HepG2 (cell line): ENCODE data around the gene ANKZF1. TPM values are rescaled to one million over a fixed set of nuclear protein-coding genes. Genes with fewer than 3 reads are reported as not detected.

ENCODE experiments used
- ARID3A ChIP-seq: IDR thresholded peaks from 2 replicates; pipeline ENCODE4 v1.6.1; 2012; ENCODE audit warnings: low read depth, low read length, improper control_type of control experiment
- ARNT2 ChIP-seq: sonication (generic); formaldehyde crosslinking; IDR thresholded peaks from 2 replicates; pipeline ENCODE4 v1.8.0; 2022; ENCODE audit warnings: mild to moderate bottlenecking, low read depth, missing genetic modification reagents, moderate library complexity
- ELK4 ChIP-seq: sonication (generic); formaldehyde crosslinking; IDR thresholded peaks from 2 replicates; pipeline ENCODE4 v1.9.0; 2021; ENCODE audit warnings: missing genetic modification reagents, borderline replicate concordance
- FIP1L1 ChIP-seq: fragments of 200-400 bp; formaldehyde crosslinking; IDR thresholded peaks from 2 replicates; pipeline ENCODE4 v1.6.1; 2018; ENCODE audit warnings: low read depth, mild to moderate bottlenecking, low read length, moderate library complexity, borderline replicate concordance; ENCODE audit not compliant: insufficient read depth
- HNF1B ChIP-seq: sonication (generic); formaldehyde crosslinking; IDR thresholded peaks from 2 replicates; pipeline ENCODE4 v1.5.1; 2020; ENCODE audit warnings: mild to moderate bottlenecking, moderate library complexity, missing genetic modification reagents
- HNRNPLL ChIP-seq: fragments of 200-400 bp; formaldehyde crosslinking; IDR thresholded peaks from 2 replicates; pipeline ENCODE4 v1.6.1; 2017; ENCODE audit warnings: mild to moderate bottlenecking, low read depth, low read length; ENCODE audit not compliant: poor library complexity, severe bottlenecking
- HOXA5 ChIP-seq: sonication (generic); formaldehyde crosslinking; IDR thresholded peaks from 2 replicates; pipeline ENCODE4 v1.4.0; 2020; ENCODE audit warnings: missing genetic modification reagents
- KDM4B ChIP-seq: sonication (generic); formaldehyde crosslinking; IDR thresholded peaks from 2 replicates; pipeline ENCODE4 v1.4.0; 2020; ENCODE audit warnings: missing genetic modification reagents
- KLF11 ChIP-seq: IDR thresholded peaks from 2 replicates; pipeline ENCODE4 v1.6.1; 2016; ENCODE audit warnings: missing compliant biosample characterization
- MATR3 ChIP-seq: sonication (generic); formaldehyde crosslinking; IDR thresholded peaks from 2 replicates; pipeline ENCODE4 v1.4.0; 2020; ENCODE audit warnings: missing genetic modification reagents
- MAX ChIP-seq: IDR thresholded peaks from 2 replicates; pipeline ENCODE4 v1.6.1; 2012; ENCODE audit warnings: inconsistent platforms
- RARG ChIP-seq: sonication (generic); formaldehyde crosslinking; IDR thresholded peaks from 2 replicates; pipeline ENCODE4 v1.4.0; 2020; ENCODE audit warnings: low read depth, mild to moderate bottlenecking, missing genetic modification reagents
- SRSF4 ChIP-seq: fragments of 200-400 bp; formaldehyde crosslinking; IDR thresholded peaks from one replicate; pipeline ENCODE4 v1.6.1; 2018; ENCODE audit warnings: mild to moderate bottlenecking, low read depth, low read length, moderate library complexity; ENCODE audit not compliant: poor library complexity, severe bottlenecking
- TGIF2 ChIP-seq: IDR thresholded peaks from 2 replicates; pipeline ENCODE4 v1.6.1; 2016; ENCODE audit warnings: control low read depth, missing compliant biosample characterization
- TP53 ChIP-seq: sonication (generic); formaldehyde crosslinking; conservative IDR thresholded peaks from 2 replicates; pipeline ENCODE4 v1.4.0; 2020; ENCODE audit warnings: missing genetic modification reagents
- ZC3H13 ChIP-seq: sonication (generic); formaldehyde crosslinking; IDR thresholded peaks from 2 replicates; pipeline ENCODE4 v1.8.1; 2023; ENCODE audit warnings: mild to moderate bottlenecking, missing genetic modification reagents, moderate library complexity
- ZEB1 ChIP-seq: IDR thresholded peaks from 2 replicates; pipeline ENCODE4 v1.6.1; 2012; ENCODE audit warnings: mild to moderate bottlenecking, low read depth, inconsistent platforms; ENCODE audit not compliant: insufficient replicate concordance
- ZFY ChIP-seq: sonication (generic); formaldehyde crosslinking; IDR thresholded peaks from 2 replicates; pipeline ENCODE4 v1.4.0; 2020; ENCODE audit warnings: missing genetic modification reagents
- ZHX1 ChIP-seq: sonication (generic); formaldehyde crosslinking; IDR thresholded peaks from 2 replicates; pipeline ENCODE4 v1.8.1; 2022; ENCODE audit warnings: low read depth, mild to moderate bottlenecking, missing genetic modification reagents
- ZNF597 ChIP-seq: sonication (generic); formaldehyde crosslinking; IDR thresholded peaks from 2 replicates; pipeline ENCODE4 v1.5.0; 2020; ENCODE audit warnings: missing genetic modification reagents
- polyA plus RNA-seq, 8 experiments: library from polyadenylated mRNA; depleted of rRNA in 3 of 8; stranded (reverse) in 7 of 8; unstranded in 1 of 8; fragments of >200 nt; fragmentation: Illumina TruSeq in 4 of 8; extraction: Trizol in 4 of 8; gene quantifications; 2 replicates each; pipeline versions ENCODE4 v1.2.1 to v1.2.3, GENCODE V29; 2011 to 2016; ENCODE audit warnings: low read depth in 4 of 8, missing spikeins in 1 of 8, mixed read lengths in 1 of 8; ENCODE audit not compliant: insufficient read depth in 1 of 8
- total RNA-seq, 5 experiments: library from RNA; depleted of rRNA; stranded (reverse); fragments of >200 nt; fragmentation: Illumina TruSeq; extraction: Trizol; gene quantifications; 2 replicates each; pipeline ENCODE4 v1.2.3, GENCODE V29; 2016; ENCODE audit warnings: low read depth in 1 of 5

Gene ANKZF1
- total and polyA plus RNA-seq, 2 of the 13 experiments (the other 11 are each of a cell fraction or from before 2014, with no cell fraction given) = 25.3 to 128 TPM

- TF ChIP-seq ZHX1 (CRISPR knock-in tag) (peak; percentile 71; the same call in 1 of the 2 replicates), RARG (CRISPR knock-in tag) (0 out of 2 replicates have a peak, but pooled peaks have one; percentile 24), ARNT2 (peak; percentile 82; the same call in 1 of the 2 replicates), SRSF4 (no peak), TP53 (CRISPR knock-in tag) (no peak), ARID3A (0 out of 2 replicates have a peak, but pooled peaks have one; percentile 17), MAX (peak; percentile 71), ZEB1 (peak; percentile 62), HNF1B (peak; percentile 99), HOXA5 (CRISPR knock-in tag) (peak; percentile 63; the same call in 1 of the 2 replicates), KDM4B (CRISPR knock-in tag) (peak; percentile 62; the same call in 1 of the 2 replicates), ELK4 (no peak), KLF11 (no peak), ZNF597 (no peak), HNRNPLL (no peak), FIP1L1 (0 out of 2 replicates have a peak, but pooled peaks have one; percentile 90), MATR3 (CRISPR knock-in tag) (no peak), ZFY (CRISPR knock-in tag) (peak; percentile 81), ZC3H13 (CRISPR knock-in tag) (peak; percentile 87), TGIF2 (CRISPR knock-in tag) (peak; percentile 61; the same call in 1 of the 2 replicates)
Observed at GRCh38 chr2:219249203-219249980, 19.8 kb downstream of the ANKZF1 start (continued).
